Measurements from ENCODE around the gene LAMA1.

DNA sequence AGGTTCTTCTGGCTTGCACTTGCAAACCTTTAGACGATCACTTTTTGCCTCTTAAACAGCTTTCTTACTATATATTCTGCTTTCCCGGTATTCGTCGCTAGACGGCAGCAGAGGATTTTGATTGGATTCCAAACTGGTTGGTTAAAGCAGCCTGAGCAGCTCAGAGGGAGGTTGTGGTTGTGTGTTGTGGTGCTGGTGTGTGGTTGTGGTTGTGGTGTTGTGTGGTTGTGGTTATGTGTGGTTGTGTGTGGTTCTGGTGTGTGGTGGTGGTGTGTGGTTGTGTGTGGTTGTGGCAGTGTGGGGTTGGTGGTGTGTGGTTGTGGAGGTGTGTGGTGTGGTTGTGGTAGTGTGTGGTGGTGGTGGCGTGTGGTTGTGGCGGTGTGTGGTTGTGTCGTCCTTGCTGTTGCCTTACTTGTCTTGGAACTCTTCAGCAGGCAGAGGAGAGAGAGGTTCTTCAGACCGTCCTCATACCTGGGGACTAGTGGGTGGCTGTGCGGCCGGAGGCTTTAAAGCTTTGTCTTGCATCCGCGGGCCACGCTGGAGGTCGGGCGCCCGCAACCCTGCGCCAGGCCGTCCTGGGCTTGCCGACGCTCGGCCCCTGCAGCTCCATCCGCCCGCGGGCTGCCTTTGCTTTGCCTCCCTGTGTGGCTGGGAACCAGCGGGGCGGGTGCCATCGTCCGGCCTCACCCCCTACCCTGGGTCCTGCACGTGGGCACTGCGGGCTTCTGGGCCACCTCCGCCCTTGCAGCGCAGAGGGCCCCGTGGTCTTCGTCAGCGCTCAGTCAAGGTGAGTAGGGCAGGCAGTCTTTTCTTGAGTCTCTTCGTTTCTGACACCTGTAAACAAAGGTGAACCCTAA lies 197.3 kb downstream of the LAMA1 start:
- TF ChIP-seq, protein P1, sequence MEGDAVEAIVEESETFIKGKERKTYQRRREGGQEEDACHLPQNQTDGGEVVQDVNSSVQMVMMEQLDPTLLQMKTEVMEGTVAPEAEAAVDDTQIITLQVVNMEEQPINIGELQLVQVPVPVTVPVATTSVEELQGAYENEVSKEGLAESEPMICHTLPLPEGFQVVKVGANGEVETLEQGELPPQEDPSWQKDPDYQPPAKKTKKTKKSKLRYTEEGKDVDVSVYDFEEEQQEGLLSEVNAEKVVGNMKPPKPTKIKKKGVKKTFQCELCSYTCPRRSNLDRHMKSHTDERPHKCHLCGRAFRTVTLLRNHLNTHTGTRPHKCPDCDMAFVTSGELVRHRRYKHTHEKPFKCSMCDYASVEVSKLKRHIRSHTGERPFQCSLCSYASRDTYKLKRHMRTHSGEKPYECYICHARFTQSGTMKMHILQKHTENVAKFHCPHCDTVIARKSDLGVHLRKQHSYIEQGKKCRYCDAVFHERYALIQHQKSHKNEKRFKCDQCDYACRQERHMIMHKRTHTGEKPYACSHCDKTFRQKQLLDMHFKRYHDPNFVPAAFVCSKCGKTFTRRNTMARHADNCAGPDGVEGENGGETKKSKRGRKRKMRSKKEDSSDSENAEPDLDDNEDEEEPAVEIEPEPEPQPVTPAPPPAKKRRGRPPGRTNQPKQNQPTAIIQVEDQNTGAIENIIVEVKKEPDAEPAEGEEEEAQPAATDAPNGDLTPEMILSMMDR (conservative IDR thresholded peaks at IDR 0.05; ENCODE audit: low read depth, low read length) = peak; percentile 94
- TF ChIP-seq EZH2 (IDR thresholded peaks at IDR 0.05; ENCODE audit: low read length, unreplicated experiment) = no peak
